Vagina (tissue), 2 donors: Measurements from ENCODE around the gene SCAMP4.

Source experiments
- CTCF ChIP-seq, 3 experiments: fragments of 450-650 bp in 2 of 3; fragments of 200-600 bp in 1 of 3; sonication (generic) in 1 of 3; IDR thresholded peaks; one replicate each; pipeline ENCODE4 v1.5.1; 2017 to 2019; ENCODE audit warnings: antibody characterized with exemption in 3 of 3, mild to moderate bottlenecking in 2 of 3, moderate library complexity in 2 of 3
- POLR2A ChIP-seq, 2 donors: fragments of 450-650 bp; IDR thresholded peaks; one replicate each; pipeline ENCODE4 v1.6.1; 2017; ENCODE audit warnings: antibody characterized with exemption in 2 of 2, mild to moderate bottlenecking in 2 of 2, moderate library complexity in 2 of 2

GRCh38 chr19:1901940-1902404 lies 3.2 kb upstream of the SCAMP4 start:
- TF ChIP-seq CTCF (IDR thresholded peaks at IDR 0.05) (no peak), POLR2A (IDR thresholded peaks at IDR 0.05) (no peak)
